ENCODE measurements around the gene ASCC1.

The ASCC1 gene

GRCh38 chr10:72170733-72171132, 45.3 kb downstream of the ASCC1 start:
- Histone ChIP-seq H3K27ac (ENCODE audit: low read length) (no peak overlapping the region), H3K4me3 (ENCODE audit: low read depth in 1 of 2, low read length in 2 of 2) (no peak overlapping the region)

GRCh38 chr10:72170263-72170662, 45.8 kb downstream of the ASCC1 start:
- H3K27me3 ChIP-seq (ENCODE audit: insufficient read depth, low read length, poor library complexity) = no peaks in the 10 kb centered on the region
- no peak overlapping the region for H3K27ac ChIP-seq (ENCODE audit: low read length)
- DNase-seq (no peak), ATAC-seq (ENCODE audit: insufficient read depth, low read depth) (no peak)
- H4K20me1 ChIP-seq (ENCODE audit: insufficient read depth, low read length) = no peaks in the 10 kb centered on the region
- H3K79me2 ChIP-seq (ENCODE audit: insufficient read depth, low read length) = peaks cover 3% of the 10 kb centered on the region; the same call in 1 of the 2 replicates
- no peak overlapping the region for H3K4me2 ChIP-seq (ENCODE audit: insufficient read depth, low read length)
- no peak overlapping the region for H3K9ac ChIP-seq (ENCODE audit: low read depth, low read length)
- peaks cover 5% of the 10 kb centered on the region for H3K4me1 ChIP-seq (ENCODE audit: insufficient read depth, low read length)
- TF ChIP-seq EZH2 (IDR thresholded peaks at IDR 0.05; ENCODE audit: borderline replicate concordance, low read depth, low read length, severe bottlenecking) (no peak), CTCF (IDR thresholded peaks at IDR 0.05; ENCODE audit: borderline replicate concordance, extremely low read depth, low read length, poor library complexity, severe bottlenecking) (no peak)
- no peak overlapping the region for H3K4me3 ChIP-seq (ENCODE audit: low read depth in 1 of 2, low read length in 2 of 2)
- no peaks in the 10 kb centered on the region for H3K9me3 ChIP-seq (ENCODE audit: insufficient read depth, low read length, severe bottlenecking)
- H2AFZ ChIP-seq (ENCODE audit: low read depth, low read length) = no peak overlapping the region
- H3K36me3 ChIP-seq (ENCODE audit: insufficient read depth, low read length) = peaks cover 9% of the 10 kb centered on the region; the same call in 1 of the 2 replicates

More at GRCh38 chr10:72170733-72171132, 45.3 kb downstream of the ASCC1 start:
- Histone ChIP-seq H3K36me3 (ENCODE audit: insufficient read depth, low read length) (peaks cover 9% of the 10 kb centered on the region; the same call in 1 of the 2 replicates), H4K20me1 (ENCODE audit: insufficient read depth, low read length) (no peaks in the 10 kb centered on the region), H2AFZ (ENCODE audit: low read depth, low read length) (no peak overlapping the region), H3K27me3 (ENCODE audit: insufficient read depth, low read length, poor library complexity) (no peaks in the 10 kb centered on the region), H3K4me1 (ENCODE audit: insufficient read depth, low read length) (0 out of 2 replicates have a peak, but pooled peaks cover under 1% of the 10 kb centered on the region), H3K4me2 (ENCODE audit: insufficient read depth, low read length) (no peak overlapping the region), H3K9ac (ENCODE audit: low read depth, low read length) (no peak overlapping the region), H3K9me3 (ENCODE audit: insufficient read depth, low read length, severe bottlenecking) (no peaks in the 10 kb centered on the region), H3K79me2 (ENCODE audit: insufficient read depth, low read length) (peaks cover 3% of the 10 kb centered on the region; the same call in 1 of the 2 replicates)
- DNase-seq (no peak), ATAC-seq (ENCODE audit: insufficient read depth, low read depth) (no peak)
- TF ChIP-seq EZH2 (IDR thresholded peaks at IDR 0.05; ENCODE audit: borderline replicate concordance, low read depth, low read length, severe bottlenecking) (no peak), CTCF (IDR thresholded peaks at IDR 0.05; ENCODE audit: borderline replicate concordance, extremely low read depth, low read length, poor library complexity, severe bottlenecking) (no peak)

GRCh38 chr10:72167118-72167517, 49.0 kb downstream of the ASCC1 start:
- Histone ChIP-seq H3K27ac (ENCODE audit: low read length) (no peak overlapping the region), H3K9me3 (ENCODE audit: insufficient read depth, low read length, severe bottlenecking) (no peaks in the 10 kb centered on the region), H3K4me1 (ENCODE audit: insufficient read depth, low read length) (peaks cover 19% of the 10 kb centered on the region), H3K36me3 (ENCODE audit: insufficient read depth, low read length) (peaks cover 6% of the 10 kb centered on the region; the same call in 1 of the 2 replicates), H3K9ac (ENCODE audit: low read depth, low read length) (no peak overlapping the region), H4K20me1 (ENCODE audit: insufficient read depth, low read length) (no peaks in the 10 kb centered on the region), H2AFZ (ENCODE audit: low read depth, low read length) (no peak overlapping the region), H3K79me2 (ENCODE audit: insufficient read depth, low read length) (peaks cover 3% of the 10 kb centered on the region; the same call in 1 of the 2 replicates), H3K4me3 (ENCODE audit: low read depth in 1 of 2, low read length in 2 of 2) (no peak overlapping the region), H3K27me3 (ENCODE audit: insufficient read depth, low read length, poor library complexity) (no peaks in the 10 kb centered on the region), H3K4me2 (ENCODE audit: insufficient read depth, low read length) (no peak overlapping the region)
- TF ChIP-seq EZH2 (IDR thresholded peaks at IDR 0.05; ENCODE audit: borderline replicate concordance, low read depth, low read length, severe bottlenecking) (no peak), CTCF (IDR thresholded peaks at IDR 0.05; ENCODE audit: borderline replicate concordance, extremely low read depth, low read length, poor library complexity, severe bottlenecking) (no peak)
- DNase-seq (no peak), ATAC-seq (ENCODE audit: insufficient read depth, low read depth) (no peak)

Data from DND-41 (cell line).